ENCODE results near the gene DNAJC13.
"Not testable (repeated sequence)": the region's sequence is repeated elsewhere in the genome, so short reads cannot be mapped to it uniquely, and the experiment has no call there.

The DNAJC13 gene

GRCh38 chr3:132416807-132417694, at the start of gene DNAJC13:
DNAJC13 (plus strand) TSS chr3:132417502; CDS start chr3:132434551, 17,049 bp downstream.
- peak; percentile 53 for FAIRE-seq

- no peak for FAIRE-seq
These were observed 48.8 kb upstream of the DNAJC13 start for GRCh38 chr3:132368515-132368914.

DNA sequence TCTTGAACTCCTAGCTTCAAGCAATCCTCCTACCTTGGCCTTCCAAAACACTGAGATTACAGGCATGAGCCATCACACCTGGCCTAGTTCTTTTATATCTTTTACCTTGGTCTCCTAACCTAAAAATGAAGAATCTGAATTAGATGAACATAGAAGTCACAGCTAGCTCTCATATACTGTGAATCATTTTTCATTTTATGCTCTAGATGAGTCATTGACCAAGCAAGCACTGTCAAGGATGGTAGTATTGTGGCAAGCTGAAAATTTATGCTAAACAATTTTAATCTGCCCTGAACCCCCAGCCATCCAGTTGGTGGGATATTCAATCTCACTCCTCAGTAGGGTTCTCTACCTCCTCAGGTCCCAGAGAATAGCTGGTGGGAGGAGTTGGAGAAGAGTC, 48.3 kb upstream of the DNAJC13 start:
- FAIRE-seq, result no peak

- not testable (repeated sequence) for FAIRE-seq
These were observed 40.4 kb upstream of the DNAJC13 start for GRCh38 chr3:132376945-132377354.

DNA sequence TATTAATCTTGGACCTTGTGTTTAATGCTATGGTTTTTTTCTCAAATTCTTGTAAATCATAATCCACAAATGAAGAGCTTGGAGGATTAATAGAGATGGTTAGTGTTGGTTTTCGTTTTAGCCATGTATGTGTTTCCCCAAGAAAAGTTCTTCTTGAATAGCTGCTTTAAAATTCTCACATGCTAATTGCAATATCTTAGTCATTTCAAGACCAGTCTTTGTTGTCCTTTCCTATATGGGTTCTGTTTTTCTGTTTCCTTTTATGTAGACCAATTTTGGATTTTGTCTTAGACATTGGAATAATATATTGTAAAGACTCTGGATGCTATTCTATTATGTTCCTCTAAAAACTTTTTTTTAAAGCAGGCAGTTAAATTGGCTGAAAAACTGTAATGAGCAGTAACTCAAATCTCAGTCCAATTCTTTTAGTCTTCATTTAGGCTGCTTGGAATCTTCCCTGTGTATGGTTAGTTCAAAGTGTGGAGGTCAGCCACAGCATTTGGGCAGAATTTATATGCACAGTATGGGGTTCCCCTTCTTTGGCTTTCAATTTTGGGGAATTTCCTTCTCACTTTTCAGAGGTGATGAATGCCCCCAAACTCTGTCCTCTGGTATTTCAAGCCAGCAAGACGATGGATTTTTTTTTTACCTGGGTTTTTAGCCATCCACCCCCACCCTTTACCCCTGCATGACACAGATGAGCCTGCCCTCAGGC, 39.1 kb upstream of the DNAJC13 start:
- no peak for FAIRE-seq

GRCh38 chr3:132378846-132379245, 38.5 kb upstream of the DNAJC13 start:
- no peak for FAIRE-seq

- no peak for FAIRE-seq
These were observed 36.4 kb upstream of the DNAJC13 start for GRCh38 chr3:132380920-132381319.

DNA sequence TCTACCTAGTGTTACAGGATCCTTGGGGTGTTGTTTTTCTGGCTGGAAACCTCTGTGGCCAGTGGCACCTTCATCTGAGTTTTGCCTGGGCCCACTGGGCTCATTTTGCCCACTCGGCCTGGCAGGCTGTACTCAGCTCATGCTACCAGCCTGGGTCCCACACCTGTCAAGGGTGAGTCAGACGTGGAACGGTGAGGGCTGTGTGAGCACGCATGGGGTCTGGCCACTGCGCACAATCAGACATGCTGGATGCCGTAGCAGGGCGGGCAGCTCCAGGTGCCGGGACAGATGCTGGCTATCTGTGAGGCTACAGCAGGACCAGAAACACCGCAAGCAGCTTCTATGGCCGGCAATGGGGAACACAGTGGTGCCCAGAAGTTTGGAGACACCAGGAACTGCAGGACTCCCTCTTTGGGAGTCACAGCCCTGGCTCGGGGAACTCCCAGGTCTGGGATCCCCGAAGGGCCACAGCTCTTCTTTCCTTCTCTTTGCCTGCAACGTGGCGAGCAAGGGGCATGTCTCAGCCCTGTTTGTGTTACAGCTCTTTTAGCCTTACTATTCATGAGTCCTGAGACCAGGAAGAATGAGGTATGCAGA, 35.9 kb upstream of the DNAJC13 start:
- FAIRE-seq, result no peak

DNA sequence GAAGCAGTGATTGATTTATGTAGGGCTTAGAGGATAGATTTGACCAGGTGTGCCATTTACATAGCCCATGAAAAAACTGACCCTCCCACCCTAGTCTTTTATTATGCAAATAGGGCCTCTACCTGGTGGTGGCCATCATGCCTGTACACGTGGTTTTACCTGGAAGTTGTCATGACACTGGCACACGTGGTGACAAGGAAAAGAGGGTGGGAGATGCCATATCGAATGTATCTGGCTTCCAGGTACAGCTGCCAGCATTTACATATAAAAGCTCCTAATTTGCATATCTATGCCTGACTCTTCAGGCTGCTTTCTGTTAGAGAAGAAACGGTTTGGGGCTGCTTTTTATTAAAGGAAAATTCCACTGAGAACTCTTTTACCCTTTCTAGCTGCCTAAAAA, 35.0 kb upstream of the DNAJC13 start:
- FAIRE-seq, result no peak

- FAIRE-seq, result no peak
These were observed 34.6 kb upstream of the DNAJC13 start for GRCh38 chr3:132382688-132383194.

GRCh38 chr3:132386259-132386658, 31.0 kb upstream of the DNAJC13 start:
- FAIRE-seq, result no peak

DNA sequence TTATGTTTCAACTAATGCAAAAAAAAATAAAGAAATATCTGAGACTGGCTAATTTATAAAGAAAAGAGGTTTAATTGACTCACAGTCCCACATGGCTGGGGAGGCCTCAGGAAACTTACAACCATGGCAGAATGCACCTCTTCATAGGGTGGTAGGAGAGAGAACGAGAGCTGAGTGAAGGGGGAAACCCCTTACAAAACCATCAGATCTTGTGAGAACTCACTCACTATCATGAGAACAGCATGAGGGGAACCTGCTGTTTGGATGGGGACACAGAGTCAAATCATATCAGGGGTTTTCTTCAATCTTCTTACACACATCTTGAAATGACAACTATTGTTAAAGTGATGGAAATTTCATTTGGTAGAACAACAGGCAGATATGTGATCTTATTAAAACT, 24.6 kb upstream of the DNAJC13 start:
- not testable (repeated sequence) for FAIRE-seq

DNA sequence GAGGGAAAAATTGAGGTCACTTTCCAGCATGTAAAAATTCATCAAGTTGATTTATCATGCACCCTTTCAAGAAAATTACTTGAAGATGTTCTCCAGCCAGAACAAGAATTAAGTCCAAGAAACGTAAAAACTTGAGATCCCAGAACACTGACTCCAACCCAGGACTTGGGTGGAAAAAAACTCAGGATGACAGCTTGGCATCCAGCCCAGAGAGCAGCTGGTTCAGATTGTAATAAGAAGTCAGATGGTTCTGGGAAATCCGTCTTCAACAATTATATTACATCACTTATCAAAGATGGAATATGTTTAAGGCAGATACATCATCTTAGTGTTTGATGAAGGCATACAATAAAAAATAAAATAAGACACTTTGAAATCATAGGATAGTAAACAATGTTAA, 23.0 kb upstream of the DNAJC13 start:
- FAIRE-seq, result no peak

DNA sequence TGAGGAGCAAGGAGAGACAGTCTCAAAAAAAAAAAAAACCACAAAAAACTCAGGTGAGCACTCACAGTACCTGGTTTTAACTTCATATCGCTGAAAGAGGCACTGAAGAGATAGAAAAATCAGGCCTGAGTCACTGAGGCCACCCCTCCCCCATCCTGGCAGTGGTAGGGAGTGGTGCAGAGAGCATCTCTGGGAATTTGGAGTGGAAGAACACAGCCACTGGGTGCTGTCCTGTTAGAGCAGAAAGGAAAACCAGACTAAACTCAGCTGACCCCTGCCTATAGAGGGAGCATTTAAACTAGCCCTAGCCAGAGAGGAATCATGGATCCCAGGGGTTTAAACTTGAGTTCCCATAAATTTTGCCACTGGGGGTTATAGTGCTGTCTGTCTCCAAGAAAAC, 22.2 kb upstream of the DNAJC13 start:
- no peak for FAIRE-seq

DNA sequence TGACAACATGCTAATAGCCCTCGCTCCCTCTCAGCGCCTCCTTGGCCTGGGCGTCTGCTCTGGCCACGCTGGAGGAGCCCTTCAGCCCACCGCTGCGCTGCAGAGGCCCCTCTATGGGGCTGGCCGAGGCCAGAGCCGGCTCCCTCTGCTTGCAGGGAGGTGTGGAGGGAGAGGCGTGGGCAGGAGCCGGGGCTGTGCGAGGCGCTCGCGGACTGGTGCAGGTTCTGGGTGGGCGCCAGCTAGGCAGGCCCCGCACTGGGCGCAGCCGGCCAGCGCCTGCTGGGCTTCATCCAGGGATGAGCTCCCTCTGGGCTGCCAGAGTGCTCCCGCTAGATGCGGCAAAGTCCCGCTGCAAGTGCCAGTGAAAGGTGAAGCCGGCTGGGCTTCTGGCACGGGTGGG, 21.0 kb upstream of the DNAJC13 start:
- FAIRE-seq, result no peak

- not testable (repeated sequence) for FAIRE-seq
These were observed 20.5 kb upstream of the DNAJC13 start for GRCh38 chr3:132396776-132397175.

DNA sequence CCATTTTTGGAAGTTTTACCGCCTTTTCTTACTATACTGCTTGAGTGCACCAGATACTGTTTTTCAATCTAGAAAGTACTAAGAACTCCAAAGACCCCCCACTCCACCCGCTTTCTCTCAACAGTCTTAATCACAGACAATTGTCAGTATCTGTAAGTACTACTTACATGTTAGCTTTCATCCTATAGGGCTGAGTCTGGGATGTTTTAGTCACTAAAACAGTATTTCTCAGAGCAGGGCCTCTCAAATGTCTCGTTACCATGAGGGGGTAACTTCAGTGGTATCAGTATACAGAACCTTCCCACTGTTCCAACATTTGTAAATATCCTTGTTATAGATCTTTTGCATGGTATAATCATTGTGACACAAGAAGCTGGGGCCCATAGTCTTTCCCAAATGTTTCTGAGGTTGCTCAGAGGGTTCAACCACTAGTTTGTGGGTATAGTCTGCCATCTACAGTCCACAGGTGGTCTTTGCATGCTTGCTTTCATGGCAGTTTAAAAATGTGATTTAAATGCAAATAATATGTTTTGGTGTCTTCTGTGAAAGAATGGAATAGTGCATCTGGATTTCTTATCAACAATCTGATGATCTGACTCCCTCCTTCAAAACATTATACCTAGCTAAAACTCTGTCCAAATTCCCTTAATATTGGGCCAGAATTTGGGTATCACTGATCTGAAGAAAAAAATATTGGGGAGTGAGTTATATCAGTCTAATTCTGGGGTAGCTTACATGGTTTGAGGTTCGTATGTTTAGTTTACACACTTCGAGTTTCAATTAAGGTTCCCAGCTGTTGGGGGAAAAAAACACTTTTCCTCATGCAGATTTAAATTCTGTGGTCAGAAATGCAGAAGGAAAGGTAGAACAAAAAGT, 18.0 kb upstream of the DNAJC13 start:
- FAIRE-seq, result peak; percentile 98

- FAIRE-seq, result no peak
These were observed 16.0 kb upstream of the DNAJC13 start for GRCh38 chr3:132401255-132401654.

DNA sequence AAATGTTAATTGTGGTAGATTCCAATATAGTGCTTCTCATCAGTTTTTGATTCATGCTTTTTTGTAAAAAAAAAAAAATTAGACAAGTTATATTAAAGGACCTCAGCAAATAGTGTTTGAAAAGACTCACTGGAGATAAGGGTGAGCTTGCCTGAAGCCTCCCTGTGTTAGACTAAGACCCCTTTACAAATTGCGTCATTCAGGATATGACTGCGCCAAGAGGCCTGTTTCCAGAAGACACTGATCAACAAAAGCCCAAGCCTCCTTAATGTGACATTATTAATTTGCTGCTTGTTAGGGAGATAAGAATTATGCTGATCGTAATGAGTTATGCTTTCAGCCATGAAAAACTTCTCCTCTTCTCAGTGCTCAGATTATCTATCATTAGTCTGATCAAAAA, 13.0 kb upstream of the DNAJC13 start:
- peak; percentile 87 for FAIRE-seq

GRCh38 chr3:132405188-132405587, 12.1 kb upstream of the DNAJC13 start:
- FAIRE-seq, result peak; percentile 86

DNA sequence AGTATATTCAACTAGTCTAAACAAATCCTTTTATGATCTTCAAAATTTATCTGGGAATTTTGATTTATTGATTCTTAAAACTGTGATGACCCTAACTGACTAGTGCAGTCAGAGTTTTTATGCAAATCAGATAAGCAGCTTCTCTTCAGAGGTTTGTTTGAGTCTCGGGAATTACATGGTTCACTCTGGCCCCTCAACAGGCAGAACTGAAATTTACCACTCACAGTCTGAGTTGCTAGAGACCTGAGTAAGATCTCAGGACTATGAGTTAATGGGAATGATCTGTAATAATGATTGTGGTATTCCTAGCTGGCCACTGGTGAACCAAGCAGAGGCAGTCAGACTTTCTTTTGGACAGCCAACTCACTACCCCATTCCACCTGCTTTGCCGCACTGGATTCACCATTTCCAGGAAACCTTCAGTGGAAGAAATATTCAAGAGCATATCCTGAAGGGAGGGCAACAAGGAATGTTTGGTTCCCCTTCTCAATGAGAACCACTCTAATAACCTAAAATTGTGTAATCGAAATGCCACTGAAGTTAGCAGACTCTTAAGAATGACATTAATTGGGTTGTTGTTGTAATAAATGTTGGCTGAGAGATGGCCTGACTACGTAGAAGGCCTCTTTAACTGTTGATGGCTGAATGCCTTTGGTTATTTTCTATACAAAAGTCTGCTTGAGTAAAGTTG, 11.5 kb upstream of the DNAJC13 start:
- FAIRE-seq, result peak; percentile 79

GRCh38 chr3:132406587-132406986, 10.7 kb upstream of the DNAJC13 start:
- no peak for FAIRE-seq
